WTC11 (cell line): ENCODE data around the gene KCNQ4.

Source experiments
- CTCF ChIP-seq: fragments of 200-600 bp; IDR thresholded peaks from 2 replicates; pipeline ENCODE4 v1.8.0; 2022; ENCODE audit warnings: antibody characterized with exemption
- ZNF121 ChIP-seq: sonication (generic); formaldehyde crosslinking; IDR thresholded peaks from 2 replicates; pipeline ENCODE4 v1.8.0; 2023; ENCODE audit warnings: missing genetic modification reagents
- ZNF232 ChIP-seq: sonication (generic); formaldehyde crosslinking; IDR thresholded peaks from 2 replicates; pipeline ENCODE4 v1.8.0; 2022; ENCODE audit warnings: mild to moderate bottlenecking, missing genetic modification reagents

DNA sequence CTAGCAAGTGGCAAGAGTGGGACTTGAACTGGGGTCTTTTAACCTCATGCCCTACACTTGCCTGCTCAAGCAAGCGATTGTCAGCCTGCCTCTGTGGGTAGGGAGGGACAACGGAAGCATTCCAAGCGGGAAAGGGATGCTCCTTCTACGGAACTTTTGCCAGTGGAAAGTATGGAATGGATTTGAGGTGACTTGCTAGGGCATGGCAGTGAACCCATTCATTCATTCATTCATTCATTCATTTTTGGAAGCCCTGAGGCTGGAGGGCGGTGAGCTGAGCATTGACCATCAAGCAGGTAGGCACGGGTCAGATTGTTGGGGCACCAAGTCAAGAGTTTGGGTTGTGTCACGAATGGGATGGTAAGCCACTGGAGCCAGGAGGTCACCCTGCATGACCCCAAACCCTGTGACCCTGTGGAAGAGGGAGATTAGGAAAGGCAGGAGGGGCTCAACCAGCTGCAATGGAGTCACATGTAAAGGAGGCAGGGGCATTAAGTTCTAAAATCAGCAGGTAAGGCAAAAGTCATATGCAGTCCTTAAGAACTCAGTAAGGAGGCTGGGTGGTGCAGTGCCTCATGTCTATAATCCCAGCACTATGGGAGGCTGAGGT lies 90.4 kb downstream of the KCNQ4 start:
- TF ChIP-seq CTCF (no peak), ZNF232 (CRISPR knock-in tag) (no peak), ZNF121 (CRISPR knock-in tag) (no peak)
